ENCODE data around the gene EFL1. TPM values are rescaled to one million over a fixed set of nuclear protein-coding genes. Genes with fewer than 3 reads are reported as not detected.

Gene EFL1
- polyA plus RNA-seq, 1 of the 3 experiments (the other 2 are of a cell fraction) = 12.3 TPM

GRCh38 chr15:82122746-82123400 is 139.7 kb downstream of the EFL1 start (continued):
- TF ChIP-seq NRF1 (IDR thresholded peaks at IDR 0.05; ENCODE audit: low read depth, low read length) = no peak
- TF ChIP-seq ZBTB33 (IDR thresholded peaks at IDR 0.05; ENCODE audit: borderline replicate concordance, low read depth) = no peak
- TF ChIP-seq FOSL2 (IDR thresholded peaks at IDR 0.05; ENCODE audit: borderline replicate concordance, low read depth) = peak; percentile 93
- TF ChIP-seq MEF2A (IDR thresholded peaks at IDR 0.05; ENCODE audit: borderline replicate concordance, low read depth) = no peak
- 0 out of 2 replicates have a peak, but pooled peaks have one; percentile 78 for TF ChIP-seq SIN3A (IDR thresholded peaks at IDR 0.05; ENCODE audit: borderline replicate concordance, low read depth, low read length)

- no peak overlapping the region for H3K27ac ChIP-seq (ENCODE audit: low read depth in 2 of 2, low read length in 1 of 2)
- no peaks in the 10 kb centered on the region for H3K79me2 ChIP-seq (ENCODE audit: insufficient read depth)
- no peak overlapping the region for H3K4me2 ChIP-seq
- H3K4me3 ChIP-seq (ENCODE audit: low read depth in 2 of 2, low read length in 1 of 2) = no peak overlapping the region
- WGBS (ENCODE audit: low lambda C conversion rate) = 49% methylated on average over 2 of the region's 3 CpGs
- ChIA-PET CTCF (interaction anchor here (1.2 kb wide), 1 partner anchor 9 kb away, joined by 3 read pairs; no protein-coding TSS in a partner anchor), POLR2A (no interaction called here)
- H4K20me1 ChIP-seq (ENCODE audit: insufficient read depth) = no peaks in the 10 kb centered on the region
- TF ChIP-seq TEAD4 (IDR thresholded peaks at IDR 0.05; ENCODE audit: borderline replicate concordance, insufficient read depth) = no peak
- no peak for TF ChIP-seq REST (IDR thresholded peaks at IDR 0.05; ENCODE audit: low read depth, low read length)
- no peak for TF ChIP-seq NFIC (IDR thresholded peaks at IDR 0.05; ENCODE audit: borderline replicate concordance)
- no peak for TF ChIP-seq MAX (IDR thresholded peaks at IDR 0.05; ENCODE audit: low read depth)
- TF ChIP-seq EZH2phosphoT487 (IDR thresholded peaks at IDR 0.05; ENCODE audit: borderline replicate concordance, low read depth) = no peak
- no peak for TF ChIP-seq FOXM1 (IDR thresholded peaks at IDR 0.05; ENCODE audit: low read depth)
- TF ChIP-seq RAD21 (IDR thresholded peaks at IDR 0.05; ENCODE audit: low read length) = no peak
- TF ChIP-seq SMC3 (IDR thresholded peaks at IDR 0.05; ENCODE audit: low read depth, low read length) = no peak
- no peak for TF ChIP-seq PBX3 (IDR thresholded peaks at IDR 0.05)
- no peak for TF ChIP-seq TAF1 (IDR thresholded peaks at IDR 0.05; ENCODE audit: borderline replicate concordance, low read depth, low read length)
- TF ChIP-seq YY1 (IDR thresholded peaks at IDR 0.05; ENCODE audit: low read depth) = no peak
- TF ChIP-seq GABPA (IDR thresholded peaks at IDR 0.05; ENCODE audit: low read depth) = no peak
- TF ChIP-seq IRF3 (IDR thresholded peaks at IDR 0.05; ENCODE audit: low read depth, low read length) = no peak
- no peak for TF ChIP-seq POLR2AphosphoS5 (IDR thresholded peaks at IDR 0.05; ENCODE audit: low read depth, low read length)
- no peak for TF ChIP-seq MEF2A (IDR thresholded peaks at IDR 0.05; ENCODE audit: borderline replicate concordance, low read depth)
- no peak for TF ChIP-seq SIN3A (IDR thresholded peaks at IDR 0.05; ENCODE audit: borderline replicate concordance, low read depth, low read length)
- no peak for TF ChIP-seq CHD2 (IDR thresholded peaks at IDR 0.05; ENCODE audit: low read length, partially characterized antibody)
- no peak for TF ChIP-seq RXRA (IDR thresholded peaks at IDR 0.05; ENCODE audit: borderline replicate concordance, low read depth)
- TF ChIP-seq FOXJ3 (CRISPR knock-in tag; IDR thresholded peaks at IDR 0.05) = no peak
- no peak for DNase-seq
- H3K36me3 ChIP-seq (replicated peaks in 1 of 2; ENCODE audit: control insufficient read depth in 1 of 2, insufficient read depth in 2 of 2, low read length in 1 of 2) = no peaks in the 10 kb centered on the region
- H3K27me3 ChIP-seq (ENCODE audit: insufficient read depth) = no peaks in the 10 kb centered on the region
- H3K9me2 ChIP-seq = no peaks in the 10 kb centered on the region
- peaks cover 11% of the 10 kb centered on the region for H3F3A ChIP-seq (replicated peaks; ENCODE audit: insufficient read depth)
- no peaks in the 10 kb centered on the region for H3K9me3 ChIP-seq
- H3K9ac ChIP-seq = no peak overlapping the region
- peaks cover 6 to 16% of the 10 kb centered on the region in 2 experiments for H3K4me1 ChIP-seq (ENCODE audit: control insufficient read depth in 1 of 2, insufficient read depth in 2 of 2, low read depth in 1 of 2, low read length in 1 of 2)
- no peak overlapping the region for H2AFZ ChIP-seq (ENCODE audit: low read depth)
These were observed 144.5 kb downstream of the EFL1 start for GRCh38 chr15:82118040-82118439.
